HCT116 (cell line): Measurements from ENCODE around the gene GLS2. TPM values are rescaled to one million over a fixed set of nuclear protein-coding genes. Genes with fewer than 3 reads are reported as not detected.

ENCODE experiments used
- ATAC-seq: fragments of 200-7000 bp; cut with Tn5 transposase; 2 replicates; pipeline ENCODE4 v1.9.1; 2020; ENCODE audit warnings: mild to moderate bottlenecking, moderate library complexity
- BruUV-seq: library from RNA; stranded (reverse); fragments of 400-500 nt; replicated peaks from 2 replicates; lab custom pipeline; 2021; lab: Mats Ljungman, UMichigan
- CTCF ChIA-PET: fragments of 300-600 bp; sonication (Branson Sonifier 250); formaldehyde crosslinking; loops from one replicate; lab custom pipeline; 2021; ENCODE audit warnings: antibody characterized with exemption; lab: Charles Lee
- POLR2A ChIA-PET: fragments of 300-600, 350-600 bp; sonication (Branson Sonifier 250); formaldehyde crosslinking; loops from one replicate; lab custom pipeline; 2021; ENCODE audit warnings: antibody characterized with exemption; lab: Charles Lee
- RAD21 ChIA-PET, 2 experiments: fragments of 300-600 bp; sonication (Branson Sonifier 250); formaldehyde crosslinking; loops; one replicate each; lab custom pipeline; 2023; ENCODE audit warnings: low total read pairs in 2 of 2; ENCODE audit not compliant: uncharacterized antibody in 2 of 2, unreplicated experiment in 2 of 2, low non-redundant PET in 1 of 2; lab: Charles Lee
- DNase-seq: peaks from one replicate; pipeline ENCODE4 v3.0.0-alpha.2; 2010; ENCODE audit warnings: low read depth, low spot score
- H2AFZ ChIP-seq: fragments of 200-600 bp; shearing (Covaris generic), sonication (generic); 2 replicates; pipeline ENCODE4 v1.6.1; 2017; ENCODE audit warnings: low read depth, mixed run types, mixed read lengths, antibody characterized with exemption, low read length; ENCODE audit not compliant: poor library complexity, severe bottlenecking
- H3K27ac ChIP-seq: 2 replicates; pipeline ENCODE4 v1.5.1; 2012; ENCODE audit warnings: low read depth, low read length
- H3K27me3 ChIP-seq: fragments of 200-600 bp; sonication (generic); 2 replicates; pipeline ENCODE4 v1.6.1; 2016; ENCODE audit warnings: mixed run types, low read length, mixed read lengths; ENCODE audit not compliant: insufficient read depth
- H3K36me3 ChIP-seq, 2 experiments: fragments of 200-500 bp in 1 of 2; fragments of 200-600 bp in 1 of 2; sonication (Bioruptor generic) in 1 of 2; sonication (generic) in 1 of 2; 2 replicates each; pipeline versions ENCODE4 v1.5.1 to v1.6.1; 2014 to 2016; ENCODE audit warnings: low read length in 2 of 2, inconsistent platforms in 1 of 2, mixed read lengths in 1 of 2, mixed run types in 1 of 2; ENCODE audit not compliant: insufficient read depth in 2 of 2, control insufficient read depth in 1 of 2
- H3K4me1 ChIP-seq, 2 experiments: fragments of 200-600 bp in 1 of 2; sonication (generic) in 1 of 2; 2 replicates each; pipeline versions ENCODE4 v1.5.1 to v1.6.1; 2012 to 2017; ENCODE audit warnings: low read length in 2 of 2, inconsistent platforms in 1 of 2, mild to moderate bottlenecking in 1 of 2, mixed read lengths in 1 of 2, mixed run types in 1 of 2, moderate library complexity in 1 of 2; ENCODE audit not compliant: insufficient read depth in 2 of 2, control insufficient read depth in 1 of 2
- H3K4me2 ChIP-seq: fragments of 200-600 bp; sonication (generic); 2 replicates; pipeline ENCODE4 v1.6.1; 2017; ENCODE audit warnings: mixed run types, low read length, mixed read lengths
- H3K4me3 ChIP-seq, 2 experiments: fragments of 200-600 bp in 1 of 2; sonication (generic) in 1 of 2; replicated peaks in 1 of 2; 2 replicates each; pipeline ENCODE4 v1.5.1; 2011 to 2016; ENCODE audit warnings: low read length in 2 of 2, control low read depth in 1 of 2, low read depth in 1 of 2, mild to moderate bottlenecking in 1 of 2, mixed read lengths in 1 of 2, mixed run types in 1 of 2
- H3K79me2 ChIP-seq: fragments of 200-600 bp; sonication (generic); 2 replicates; pipeline ENCODE4 v1.6.1; 2017; ENCODE audit warnings: mild to moderate bottlenecking, mixed run types, low read length, moderate library complexity, mixed read lengths; ENCODE audit not compliant: insufficient read depth
- H3K9ac ChIP-seq: fragments of 200-600 bp; sonication (generic); 2 replicates; pipeline ENCODE4 v1.6.1; 2016; ENCODE audit warnings: low read length, mixed read lengths
- H3K9me2 ChIP-seq: fragments of 200-600 bp; sonication (generic), shearing (Covaris generic); 2 replicates; pipeline ENCODE4 v1.6.1; 2017; ENCODE audit warnings: mixed run types, mild to moderate bottlenecking, moderate library complexity; ENCODE audit not compliant: insufficient read depth
- H3K9me3 ChIP-seq, 2 experiments: fragments of 200-500 bp in 1 of 2; fragments of 200-600 bp in 1 of 2; sonication (Bioruptor generic) in 1 of 2; sonication (generic) in 1 of 2; 2 replicates each; pipeline ENCODE4 v1.6.1; 2014 to 2017; ENCODE audit warnings: low read length in 2 of 2, mixed read lengths in 2 of 2, inconsistent platforms in 1 of 2, low read depth in 1 of 2, mild to moderate bottlenecking in 1 of 2, mixed run types in 1 of 2, moderate library complexity in 1 of 2; ENCODE audit not compliant: control insufficient read depth in 1 of 2, insufficient read depth in 1 of 2
- H4K20me1 ChIP-seq: fragments of 200-600 bp; sonication (generic), shearing (Covaris generic); 2 replicates; pipeline ENCODE4 v1.6.1; 2017; ENCODE audit warnings: mixed run types, mild to moderate bottlenecking, moderate library complexity; ENCODE audit not compliant: insufficient read depth
- ATF3 ChIP-seq: IDR thresholded peaks from 2 replicates; pipeline ENCODE4 v1.6.1; 2012
- CEBPB ChIP-seq: IDR thresholded peaks from 2 replicates; pipeline ENCODE4 v1.6.1; 2012; ENCODE audit warnings: low read depth
- CTCF ChIP-seq, 3 experiments: fragments of 200-600 bp in 1 of 3; sonication (generic) in 1 of 3; IDR thresholded peaks in 2 of 3; conservative IDR thresholded peaks in 1 of 3; 2 replicates each; pipeline ENCODE4 v1.5.1; 2012 to 2017; ENCODE audit warnings: low read depth in 2 of 3, low read length in 2 of 3, antibody characterized with exemption in 1 of 3, borderline replicate concordance in 1 of 3, control low read depth in 1 of 3, mild to moderate bottlenecking in 1 of 3, mixed read lengths in 1 of 3, mixed run types in 1 of 3, moderate library complexity in 1 of 3; ENCODE audit not compliant: insufficient read depth in 1 of 3
- EGR1 ChIP-seq: IDR thresholded peaks from 2 replicates; pipeline ENCODE4 v1.6.1; 2012; ENCODE audit warnings: low read depth
- EZH2 ChIP-seq: fragments of 200-600 bp; sonication (generic); IDR thresholded peaks from 2 replicates; pipeline ENCODE4 v1.6.1; 2017; ENCODE audit warnings: antibody characterized with exemption, mixed run types
- EZH2phosphoT487 ChIP-seq: fragments of 200-600 bp; IDR thresholded peaks from 2 replicates; pipeline ENCODE4 v1.6.1; 2018; ENCODE audit warnings: antibody characterized with exemption, borderline replicate concordance
- FOSL1 ChIP-seq: IDR thresholded peaks from 2 replicates; pipeline ENCODE4 v1.6.1; 2012; ENCODE audit warnings: low read depth
- JUND ChIP-seq: IDR thresholded peaks from 2 replicates; pipeline ENCODE4 v1.6.1; 2012
- POLR2A ChIP-seq: IDR thresholded peaks from 2 replicates; pipeline ENCODE4 v1.7.0; 2011; ENCODE audit warnings: borderline replicate concordance; ENCODE audit not compliant: insufficient read depth, insufficient read length; ENCODE audit errors: extremely low read depth
- POLR2AphosphoS5 ChIP-seq: IDR thresholded peaks from 2 replicates; pipeline ENCODE4 v1.6.1; 2011; ENCODE audit warnings: mild to moderate bottlenecking, low read depth, low read length, moderate library complexity
- REST ChIP-seq: IDR thresholded peaks from 2 replicates; pipeline ENCODE4 v1.6.1; 2012; ENCODE audit warnings: low read depth
- SIN3A ChIP-seq: IDR thresholded peaks from 2 replicates; pipeline ENCODE4 v1.6.1; 2012; ENCODE audit warnings: low read depth
- SP1 ChIP-seq: IDR thresholded peaks from 2 replicates; pipeline ENCODE4 v1.6.1; 2012; ENCODE audit warnings: low read depth
- SRF ChIP-seq: IDR thresholded peaks from 2 replicates; pipeline ENCODE4 v1.6.1; 2012; ENCODE audit warnings: low read depth
- YY1 ChIP-seq: IDR thresholded peaks from 2 replicates; pipeline ENCODE4 v1.6.1; 2011; ENCODE audit warnings: low read length, low read depth, moderate library complexity, mild to moderate bottlenecking; ENCODE audit not compliant: insufficient replicate concordance; ENCODE audit errors: extremely low read depth
- ZBTB33 ChIP-seq: IDR thresholded peaks from 2 replicates; pipeline ENCODE4 v1.6.1; 2011; ENCODE audit warnings: mild to moderate bottlenecking, low read length, moderate library complexity; ENCODE audit not compliant: insufficient replicate concordance; ENCODE audit errors: extremely low read depth
- ZFX ChIP-seq: fragments of 450-650 bp; IDR thresholded peaks from 2 replicates; pipeline ENCODE4 v1.6.1; 2017
- ZNF274 ChIP-seq: fragments of 200-500 bp; sonication (Bioruptor generic); IDR thresholded peaks from 2 replicates; pipeline ENCODE4 v1.6.1; 2014; ENCODE audit warnings: mild to moderate bottlenecking, low read depth, low read length, inconsistent platforms
- intact Hi-C: fragments of 100-400 bp; cut with micrococcal nuclease; formaldehyde crosslinking; loops from 2 replicates; pipeline ENCODE4 v1.10.0; 2022
- total RNA-seq: library from RNA; stranded (reverse); gene quantifications from one replicate; pipeline ENCODE4 v1.2.1, GENCODE V29; 2021; ENCODE audit not compliant: unreplicated experiment

The GLS2 gene
- total RNA-seq, 1 experiment from 2014 or later, result not detected

GRCh38 chr12:56521590-56522371, 33.8 kb upstream of the GLS2 start, which contains the start of gene RBMS2:
Gene RBMS2 (plus strand): TSS chr12:56521820. CDS start chr12:56522024, 204 bp downstream.
- peaks cover 48% of the 10 kb centered on the region for H3K79me2 ChIP-seq
- ChIA-PET POLR2A (interaction anchor here (1.0 to 1.6 kb wide), 7 partner anchors 8 to 166 kb away, joined by 3 to 9 read pairs (median 3); partner anchors contain the start of genes PTGES3 and STAT2), CTCF (interaction anchor here (0.7 to 2.0 kb wide), 4 partner anchors 9 to 115 kb away, joined by 3 to 22 read pairs (median 5); no protein-coding TSS in a partner anchor), RAD21 (interaction anchor here (0.6 to 1.5 kb wide), 4 partner anchors 14 to 487 kb away, joined by 3 read pairs; no protein-coding TSS in a partner anchor)
- H4K20me1 ChIP-seq, result no peaks in the 10 kb centered on the region
- DNase-seq, result peak; percentile 89
- intact Hi-C loops, result loop anchor here (2.0 kb wide), 1 partner anchor 115 kb away; no protein-coding TSS in a partner anchor
- BruUV-seq, result no TSS peak
- no peaks in the 10 kb centered on the region for H3K9me3 ChIP-seq
- H3K27me3 ChIP-seq, result no peaks in the 10 kb centered on the region
- peak; percentile 74 for ATAC-seq
- H3K27ac ChIP-seq, result peak within 1 kb of the TSS; percentile 76
- H3K9me2 ChIP-seq, result no peaks in the 10 kb centered on the region
- peak within 1 kb of the TSS; percentile 87 for H3K4me2 ChIP-seq
- H3K9ac ChIP-seq, result peak within 1 kb of the TSS; percentile 68
- H3K4me1 ChIP-seq, result peaks cover 58 to 89% of the 10 kb centered on the region in 2 experiments
- H3K4me3 ChIP-seq, result peak within 1 kb of the TSS; percentile 59 to 82
- H3K36me3 ChIP-seq, result no peaks in the 10 kb centered on the region
- H2AFZ ChIP-seq, result peak within 1 kb of the TSS; percentile 89
- TF ChIP-seq POLR2AphosphoS5 (peak; percentile 43; the same call in 1 of the 2 replicates), JUND (no peak), EZH2 (no peak), ZBTB33 (no peak), ZNF274 (no peak), CEBPB (no peak), REST (no peak), POLR2A (no peak), YY1 (no peak), FOSL1 (peak; percentile 78), SIN3A (peak; percentile 15; the same call in 1 of the 2 replicates), ZFX (no peak), EGR1 (no peak), ATF3 (no peak), CTCF (IDR thresholded peaks at IDR 0.05 in 2 of 3, conservative IDR thresholded peaks at IDR 0.05 in 1 of 3; ENCODE audit: borderline replicate concordance in 1 of 3, insufficient read depth in 1 of 3, low read depth in 2 of 3, low read length in 2 of 3) (no peak), EZH2phosphoT487 (no peak), SRF (no peak), SP1 (peak; percentile 76)
